Activated T-cell treated with anti-CD3 and anti-CD28 coated beads for 1 hour (primary cell): ENCODE measurements around the gene PCDHA12.
"Not testable (repeated sequence)": the region's sequence is repeated elsewhere in the genome, so short reads cannot be mapped to it uniquely, and the experiment has no call there.

Experiments used
- DNase-seq: peaks from one replicate; pipeline ENCODE4 v3.0.0-alpha.2; 2020; ENCODE audit warnings: low read depth

Gene PCDHA12, protein sequence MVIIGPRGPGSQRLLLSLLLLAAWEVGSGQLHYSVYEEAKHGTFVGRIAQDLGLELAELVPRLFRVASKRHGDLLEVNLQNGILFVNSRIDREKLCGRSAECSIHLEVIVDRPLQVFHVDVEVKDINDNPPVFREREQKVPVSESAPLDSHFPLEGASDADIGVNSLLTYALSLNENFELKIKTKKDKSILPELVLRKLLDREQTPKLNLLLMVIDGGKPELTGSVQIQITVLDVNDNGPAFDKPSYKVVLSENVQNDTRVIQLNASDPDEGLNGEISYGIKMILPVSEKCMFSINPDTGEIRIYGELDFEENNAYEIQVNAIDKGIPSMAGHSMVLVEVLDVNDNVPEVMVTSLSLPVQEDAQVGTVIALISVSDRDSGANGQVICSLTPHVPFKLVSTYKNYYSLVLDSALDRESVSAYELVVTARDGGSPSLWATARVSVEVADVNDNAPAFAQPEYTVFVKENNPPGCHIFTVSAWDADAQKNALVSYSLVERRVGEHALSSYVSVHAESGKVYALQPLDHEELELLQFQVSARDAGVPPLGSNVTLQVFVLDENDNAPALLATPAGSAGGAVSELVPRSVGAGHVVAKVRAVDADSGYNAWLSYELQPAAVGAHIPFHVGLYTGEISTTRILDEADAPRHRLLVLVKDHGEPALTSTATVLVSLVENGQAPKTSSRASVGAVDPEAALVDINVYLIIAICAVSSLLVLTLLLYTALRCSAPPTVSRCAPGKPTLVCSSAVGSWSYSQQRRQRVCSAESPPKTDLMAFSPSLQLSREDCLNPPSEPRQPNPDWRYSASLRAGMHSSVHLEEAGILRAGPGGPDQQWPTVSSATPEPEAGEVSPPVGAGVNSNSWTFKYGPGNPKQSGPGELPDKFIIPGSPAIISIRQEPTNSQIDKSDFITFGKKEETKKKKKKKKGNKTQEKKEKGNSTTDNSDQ

DNA sequence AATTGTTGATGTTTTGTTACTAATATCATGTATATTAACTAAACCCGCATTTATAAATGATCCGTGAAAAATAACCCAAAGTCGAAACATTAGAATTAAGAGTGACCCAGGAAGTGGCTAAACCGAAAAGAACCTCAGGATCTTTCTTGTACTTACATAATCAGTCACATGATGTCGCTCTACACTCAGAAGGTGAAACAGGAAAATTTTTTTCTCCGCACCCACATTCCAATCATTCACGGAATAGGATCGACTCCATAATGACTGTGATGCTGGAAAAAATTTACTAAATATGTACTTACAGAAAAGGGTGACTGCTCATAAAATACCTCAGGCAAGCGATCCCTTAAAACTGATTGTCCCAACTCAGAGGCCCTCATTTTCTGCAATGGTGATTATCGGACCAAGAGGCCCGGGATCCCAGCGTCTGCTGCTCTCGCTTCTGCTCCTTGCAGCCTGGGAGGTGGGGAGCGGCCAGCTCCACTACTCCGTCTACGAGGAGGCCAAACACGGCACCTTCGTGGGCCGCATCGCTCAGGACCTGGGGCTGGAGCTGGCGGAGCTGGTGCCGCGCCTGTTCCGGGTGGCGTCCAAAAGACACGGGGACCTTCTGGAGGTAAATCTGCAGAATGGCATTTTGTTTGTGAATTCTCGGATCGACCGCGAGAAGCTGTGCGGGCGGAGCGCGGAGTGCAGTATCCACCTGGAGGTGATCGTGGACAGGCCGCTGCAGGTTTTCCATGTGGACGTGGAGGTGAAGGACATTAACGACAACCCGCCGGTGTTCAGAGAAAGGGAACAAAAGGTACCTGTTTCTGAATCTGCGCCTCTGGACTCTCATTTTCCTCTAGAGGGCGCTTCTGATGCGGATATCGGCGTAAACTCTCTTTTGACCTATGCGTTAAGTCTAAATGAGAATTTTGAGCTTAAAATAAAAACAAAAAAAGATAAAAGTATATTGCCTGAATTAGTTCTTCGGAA lies at the start of gene PCDHA12:
Gene PCDHA12 (plus strand): TSS at position 224 of the 981 bp plus-strand sequence. CDS start 165 bp downstream, at position 389.
- DNase-seq = no peak

DNA sequence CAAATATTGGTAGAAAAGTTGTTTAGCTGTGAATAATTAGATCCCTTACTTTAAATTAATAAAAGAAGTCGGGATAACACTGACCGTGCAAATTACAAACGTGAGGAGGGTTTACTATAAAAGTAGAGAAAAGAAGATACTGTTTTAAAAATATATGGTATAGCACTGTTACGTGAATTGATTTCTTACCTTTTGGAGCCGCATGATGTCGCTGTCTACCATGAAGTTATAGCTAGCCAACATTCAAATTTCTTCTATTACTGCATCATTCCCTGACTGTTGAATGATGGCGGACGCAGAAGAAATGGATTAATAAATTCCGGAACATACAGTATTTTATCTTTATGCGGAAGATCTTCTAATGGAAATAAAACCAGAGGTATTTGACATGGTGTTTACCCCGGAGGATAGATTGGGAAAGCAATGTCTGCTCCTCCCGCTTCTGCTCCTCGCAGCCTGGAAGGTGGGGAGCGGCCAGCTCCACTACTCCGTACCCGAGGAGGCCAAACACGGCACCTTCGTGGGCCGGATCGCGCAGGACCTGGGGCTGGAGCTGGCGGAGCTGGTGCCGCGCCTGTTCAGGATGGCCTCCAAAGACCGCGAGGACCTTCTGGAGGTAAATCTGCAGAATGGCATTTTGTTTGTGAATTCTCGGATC lies 47.3 kb upstream of the PCDHA12 start, which contains the start of gene PCDHA6:
Gene PCDHA6 (plus strand): TSS at position 257 of the 658 bp plus-strand sequence. CDS start 132 bp downstream, at position 389.
- DNase-seq = no peak

DNA sequence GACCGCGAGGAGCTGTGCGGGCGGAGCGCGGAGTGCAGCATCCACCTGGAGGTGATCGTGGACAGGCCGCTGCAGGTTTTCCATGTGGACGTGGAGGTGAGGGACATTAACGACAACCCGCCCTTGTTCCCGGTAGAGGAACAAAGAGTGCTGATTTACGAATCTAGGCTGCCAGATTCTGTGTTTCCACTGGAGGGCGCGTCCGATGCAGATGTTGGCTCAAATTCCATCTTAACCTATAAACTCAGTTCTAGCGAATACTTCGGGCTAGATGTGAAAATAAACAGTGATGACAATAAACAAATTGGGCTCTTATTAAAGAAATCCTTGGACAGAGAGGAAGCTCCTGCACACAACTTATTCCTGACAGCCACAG lies 46.8 kb upstream of the PCDHA12 start:
- DNase-seq = no peak

DNA sequence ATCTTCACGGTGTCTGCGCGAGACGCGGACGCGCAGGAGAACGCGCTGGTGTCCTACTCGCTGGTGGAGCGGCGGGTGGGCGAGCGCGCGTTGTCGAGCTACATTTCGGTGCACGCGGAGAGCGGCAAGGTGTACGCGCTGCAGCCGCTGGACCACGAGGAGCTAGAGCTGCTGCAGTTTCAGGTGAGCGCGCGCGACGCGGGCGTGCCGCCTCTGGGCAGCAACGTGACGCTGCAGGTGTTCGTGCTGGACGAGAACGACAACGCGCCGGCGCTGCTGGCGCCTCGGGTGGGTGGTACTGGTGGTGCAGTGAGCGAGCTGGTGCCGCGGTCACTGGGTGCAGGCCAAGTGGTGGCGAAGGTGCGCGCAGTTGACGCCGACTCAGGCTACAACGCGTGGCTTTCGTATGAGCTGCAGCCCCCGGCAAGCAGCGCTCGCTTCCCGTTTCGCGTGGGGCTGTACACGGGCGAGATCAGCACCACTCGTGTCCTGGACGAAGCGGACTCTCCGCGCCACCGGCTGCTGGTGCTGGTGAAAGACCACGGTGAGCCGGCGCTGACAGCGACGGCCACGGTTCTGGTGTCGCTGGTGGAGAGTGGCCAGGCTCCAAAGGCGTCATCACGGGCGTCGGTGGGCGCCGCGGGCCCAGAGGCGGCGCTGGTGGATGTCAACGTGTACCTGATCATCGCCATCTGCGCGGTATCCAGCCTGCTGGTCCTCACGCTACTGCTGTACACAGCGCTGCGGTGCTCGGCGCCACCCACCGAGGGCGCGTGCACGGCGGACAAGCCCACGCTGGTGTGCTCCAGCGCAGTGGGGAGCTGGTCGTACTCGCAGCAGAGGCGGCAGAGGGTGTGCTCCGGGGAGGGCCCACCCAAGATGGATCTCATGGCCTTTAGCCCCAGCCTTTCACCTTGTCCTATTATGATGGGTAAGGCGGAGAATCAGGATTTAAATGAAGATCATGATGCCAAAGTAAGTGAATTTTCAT lies 45.3 kb upstream of the PCDHA12 start:
- DNase-seq = not testable (repeated sequence)

DNA sequence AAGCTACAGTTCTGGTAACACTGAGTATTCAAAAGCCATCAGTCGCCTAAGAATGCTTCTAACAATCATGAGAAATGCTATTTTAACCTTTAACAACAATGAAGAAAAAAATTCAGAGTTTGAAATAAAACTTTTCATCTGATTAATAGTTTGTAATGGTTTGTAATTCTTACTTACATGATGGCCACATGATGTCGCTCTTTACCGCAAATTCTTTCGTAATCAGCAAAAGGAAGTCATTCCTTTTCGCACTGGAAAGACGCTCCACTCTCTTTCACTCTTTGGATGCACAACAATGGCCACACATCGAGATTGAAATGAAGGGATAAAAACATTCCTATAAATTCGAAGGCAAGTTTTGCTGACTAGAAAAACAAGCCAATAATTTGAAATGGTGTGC lies 41.1 kb upstream of the PCDHA12 start, which contains the start of gene PCDHA7:
Gene PCDHA7 (plus strand): TSS at position 277 of the 400 bp plus-strand sequence. CDS start 115 bp downstream, at position 392.
- DNase-seq = no peak

DNA sequence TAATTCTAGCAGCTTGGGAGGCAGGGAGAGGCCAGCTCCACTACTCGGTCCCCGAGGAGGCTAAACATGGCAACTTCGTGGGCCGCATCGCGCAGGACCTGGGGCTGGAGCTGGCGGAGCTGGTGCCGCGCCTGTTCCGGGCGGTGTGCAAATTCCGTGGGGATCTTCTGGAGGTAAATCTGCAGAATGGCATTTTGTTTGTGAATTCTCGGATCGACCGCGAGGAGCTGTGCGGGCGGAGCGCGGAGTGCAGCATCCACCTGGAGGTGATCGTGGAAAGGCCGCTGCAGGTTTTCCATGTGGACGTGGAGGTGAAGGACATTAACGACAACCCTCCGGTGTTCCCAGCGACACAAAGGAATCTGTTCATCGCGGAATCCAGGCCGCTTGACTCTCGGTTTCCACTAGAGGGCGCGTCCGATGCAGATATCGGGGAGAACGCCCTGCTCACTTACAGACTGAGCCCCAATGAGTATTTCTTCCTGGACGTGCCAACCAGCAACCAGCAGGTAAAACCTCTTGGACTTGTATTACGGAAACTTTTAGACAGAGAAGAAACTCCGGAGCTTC lies 40.6 kb upstream of the PCDHA12 start:
- not testable (repeated sequence) for DNase-seq

DNA sequence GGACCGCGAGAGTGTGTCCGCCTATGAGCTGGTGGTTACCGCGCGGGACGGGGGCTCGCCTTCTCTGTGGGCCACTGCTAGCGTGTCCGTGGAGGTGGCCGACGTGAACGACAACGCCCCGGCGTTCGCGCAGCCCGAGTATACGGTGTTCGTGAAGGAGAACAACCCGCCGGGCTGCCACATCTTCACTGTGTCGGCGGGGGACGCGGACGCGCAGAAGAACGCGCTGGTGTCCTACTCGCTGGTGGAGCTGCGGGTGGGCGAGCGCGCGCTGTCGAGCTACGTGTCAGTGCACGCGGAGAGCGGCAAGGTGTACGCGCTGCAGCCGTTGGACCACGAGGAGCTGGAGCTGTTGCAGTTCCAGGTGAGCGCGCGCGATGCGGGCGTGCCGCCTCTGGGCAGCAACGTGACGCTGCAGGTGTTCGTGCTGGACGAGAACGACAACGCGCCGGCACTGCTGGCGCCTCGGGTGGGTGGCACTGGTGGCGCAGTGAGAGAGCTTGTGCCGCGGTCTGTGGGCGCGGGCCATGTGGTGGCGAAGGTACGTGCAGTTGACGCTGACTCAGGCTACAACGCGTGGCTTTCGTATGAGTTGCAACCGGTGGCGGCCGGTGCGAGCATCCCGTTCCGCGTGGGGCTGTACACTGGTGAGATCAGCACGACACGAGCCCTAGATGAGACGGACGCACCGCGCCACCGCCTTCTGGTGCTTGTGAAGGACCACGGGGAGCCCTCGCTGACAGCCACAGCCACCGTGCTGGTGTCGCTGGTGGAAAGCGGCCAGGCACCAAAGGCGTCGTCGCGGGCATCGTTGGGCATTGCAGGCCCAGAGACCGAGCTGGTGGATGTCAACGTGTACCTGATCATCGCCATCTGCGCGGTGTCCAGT lies 39.2 kb upstream of the PCDHA12 start:
- DNase-seq = no peak

DNA sequence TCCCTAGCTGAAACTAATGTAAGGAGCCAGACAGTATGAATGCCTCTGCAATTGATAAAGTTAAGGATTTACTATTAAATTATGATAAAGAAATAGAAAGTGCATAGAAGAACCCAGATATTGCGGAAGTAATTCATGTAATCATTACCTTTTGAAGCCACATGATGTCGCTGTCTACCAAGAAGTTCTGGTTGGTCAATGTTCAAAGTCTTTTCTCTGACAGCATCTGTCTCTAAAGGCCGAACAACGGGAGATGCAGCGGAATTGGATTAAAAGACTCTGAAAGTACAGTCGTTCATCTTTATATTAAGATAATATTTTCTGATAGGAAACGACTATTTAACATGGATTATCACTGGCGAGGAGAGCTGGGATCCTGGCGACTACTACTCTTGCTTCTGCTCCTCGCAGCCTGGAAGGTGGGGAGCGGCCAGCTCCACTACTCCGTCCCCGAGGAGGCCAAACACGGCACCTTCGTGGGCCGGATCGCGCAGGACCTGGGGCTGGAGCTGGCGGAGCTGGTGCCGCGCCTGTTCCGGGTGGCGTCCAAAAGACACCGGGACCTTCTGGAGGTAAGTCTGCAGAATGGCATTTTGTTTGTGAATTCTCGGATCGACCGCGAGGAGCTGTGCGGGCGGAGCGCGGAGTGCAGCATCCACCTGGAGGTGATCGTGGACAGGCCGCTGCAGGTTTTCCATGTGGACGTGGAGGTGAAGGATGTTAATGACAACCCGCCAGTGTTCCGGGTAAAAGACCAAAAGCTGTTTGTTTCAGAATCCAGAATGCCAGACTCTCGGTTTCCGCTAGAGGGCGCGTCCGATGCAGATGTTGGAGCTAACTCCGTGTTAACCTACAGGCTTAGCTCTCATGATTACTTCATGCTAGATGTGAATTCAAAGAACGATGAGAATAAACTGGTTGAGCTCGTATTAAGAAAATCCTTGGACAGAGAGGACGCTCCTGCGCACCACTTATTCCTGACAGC lies 33.8 kb upstream of the PCDHA12 start, which contains the start of gene PCDHA8:
Gene PCDHA8 (plus strand): TSS at position 210 of the 985 bp plus-strand sequence. CDS start 135 bp downstream, at position 345.
- DNase-seq = no peak

DNA sequence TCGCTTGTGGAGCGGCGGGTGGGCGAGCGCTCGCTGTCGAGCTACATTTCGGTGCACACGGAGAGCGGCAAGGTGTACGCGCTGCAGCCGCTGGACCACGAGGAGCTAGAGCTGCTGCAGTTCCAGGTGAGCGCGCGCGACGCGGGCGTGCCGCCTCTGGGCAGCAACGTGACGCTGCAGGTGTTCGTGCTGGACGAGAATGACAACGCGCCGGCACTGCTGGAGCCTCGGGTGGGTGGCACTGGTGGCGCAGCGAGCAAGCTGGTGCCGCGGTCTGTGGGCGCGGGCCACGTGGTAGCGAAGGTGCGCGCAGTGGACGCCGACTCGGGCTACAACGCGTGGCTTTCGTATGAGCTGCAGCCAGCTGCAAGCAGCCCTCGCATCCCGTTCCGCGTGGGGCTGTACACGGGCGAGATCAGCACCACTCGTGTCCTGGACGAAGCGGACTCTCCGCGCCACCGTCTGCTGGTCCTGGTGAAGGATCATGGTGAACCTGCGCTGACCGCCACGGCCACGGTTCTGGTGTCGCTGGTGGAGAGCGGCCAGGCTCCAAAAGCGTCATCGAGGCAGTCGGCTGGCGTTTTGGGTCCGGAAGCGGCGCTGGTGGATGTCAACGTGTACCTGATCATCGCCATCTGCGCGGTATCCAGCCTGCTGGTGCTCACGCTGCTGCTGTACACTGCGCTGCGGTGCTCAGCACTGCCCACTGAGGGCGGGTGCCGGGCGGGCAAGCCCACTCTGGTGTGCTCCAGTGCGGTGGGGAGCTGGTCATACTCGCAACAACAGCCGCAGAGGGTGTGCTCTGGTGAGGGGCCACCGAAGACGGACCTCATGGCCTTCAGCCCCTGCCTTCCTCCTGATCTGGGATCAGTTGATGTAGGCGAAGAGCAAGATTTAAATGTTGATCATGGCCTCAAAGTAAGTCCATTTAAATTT lies 32.0 kb upstream of the PCDHA12 start:
- DNase-seq = no peak

DNA sequence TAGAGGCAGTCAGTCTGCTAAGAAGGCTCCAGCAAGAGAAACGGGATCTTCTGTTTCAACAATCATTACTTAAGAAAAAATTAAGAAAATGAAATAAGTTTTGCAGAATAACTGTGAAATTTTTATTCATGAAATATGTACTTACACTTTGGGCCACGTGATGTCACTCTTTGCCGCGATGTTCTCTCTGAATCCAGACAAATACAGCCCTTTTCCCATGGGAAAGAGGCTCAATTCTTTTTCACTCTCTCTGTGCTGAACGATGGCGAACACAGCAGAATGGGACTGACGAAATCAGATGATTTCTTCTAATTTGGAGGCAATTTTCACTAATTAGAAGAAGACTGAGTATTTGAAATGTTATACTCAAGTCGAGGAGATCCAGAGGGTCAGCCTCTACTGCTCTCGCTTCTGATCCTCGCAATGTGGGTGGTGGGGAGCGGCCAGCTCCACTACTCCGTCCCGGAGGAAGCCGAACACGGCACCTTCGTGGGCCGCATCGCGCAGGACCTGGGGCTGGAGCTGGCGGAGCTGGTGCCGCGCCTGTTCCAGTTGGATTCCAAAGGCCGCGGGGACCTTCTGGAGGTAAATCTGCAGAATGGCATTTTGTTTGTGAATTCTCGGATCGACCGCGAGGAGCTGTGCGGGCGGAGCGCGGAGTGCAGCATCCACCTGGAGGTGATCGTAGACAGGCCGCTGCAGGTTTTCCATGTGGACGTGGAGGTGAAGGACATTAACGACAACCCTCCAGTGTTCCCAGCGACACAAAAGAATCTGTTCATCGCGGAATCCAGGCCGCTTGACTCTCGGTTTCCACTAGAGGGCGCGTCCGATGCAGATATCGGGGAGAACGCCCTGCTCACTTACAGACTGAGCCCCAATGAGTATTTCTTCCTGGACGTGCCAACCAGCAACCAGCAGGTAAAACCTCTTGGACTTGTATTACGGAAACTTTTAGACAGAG lies 26.7 kb upstream of the PCDHA12 start, which contains the start of gene PCDHA9:
Gene PCDHA9 (plus strand): TSS at position 244 of the 964 bp plus-strand sequence. CDS start 114 bp downstream, at position 358.
- DNase-seq = not testable (repeated sequence)

DNA sequence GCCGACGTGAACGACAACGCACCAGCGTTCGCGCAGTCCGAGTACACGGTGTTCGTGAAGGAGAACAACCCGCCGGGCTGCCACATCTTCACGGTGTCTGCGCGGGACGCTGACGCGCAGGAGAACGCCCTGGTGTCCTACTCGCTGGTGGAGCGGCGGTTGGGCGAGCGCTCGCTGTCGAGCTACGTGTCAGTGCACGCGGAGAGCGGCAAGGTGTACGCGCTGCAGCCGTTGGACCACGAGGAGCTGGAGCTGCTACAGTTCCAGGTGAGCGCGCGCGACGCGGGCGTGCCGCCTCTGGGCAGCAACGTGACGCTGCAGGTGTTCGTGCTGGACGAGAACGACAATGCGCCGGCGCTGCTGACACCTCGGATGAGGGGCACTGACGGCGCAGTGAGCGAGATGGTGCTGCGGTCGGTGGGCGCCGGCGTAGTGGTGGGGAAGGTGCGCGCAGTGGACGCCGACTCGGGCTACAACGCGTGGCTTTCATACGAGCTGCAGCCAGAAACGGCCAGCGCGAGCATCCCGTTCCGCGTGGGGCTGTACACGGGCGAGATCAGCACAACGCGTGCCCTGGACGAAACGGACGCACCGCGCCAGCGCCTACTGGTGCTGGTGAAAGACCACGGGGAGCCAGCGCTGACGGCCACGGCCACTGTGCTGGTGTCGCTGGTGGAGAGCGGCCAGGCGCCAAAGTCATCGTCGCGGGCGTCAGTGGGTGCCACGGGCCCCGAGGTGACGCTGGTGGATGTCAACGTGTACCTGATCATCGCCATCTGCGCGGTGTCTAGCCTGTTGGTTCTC lies 25.1 kb upstream of the PCDHA12 start:
- not testable (repeated sequence) for DNase-seq

DNA sequence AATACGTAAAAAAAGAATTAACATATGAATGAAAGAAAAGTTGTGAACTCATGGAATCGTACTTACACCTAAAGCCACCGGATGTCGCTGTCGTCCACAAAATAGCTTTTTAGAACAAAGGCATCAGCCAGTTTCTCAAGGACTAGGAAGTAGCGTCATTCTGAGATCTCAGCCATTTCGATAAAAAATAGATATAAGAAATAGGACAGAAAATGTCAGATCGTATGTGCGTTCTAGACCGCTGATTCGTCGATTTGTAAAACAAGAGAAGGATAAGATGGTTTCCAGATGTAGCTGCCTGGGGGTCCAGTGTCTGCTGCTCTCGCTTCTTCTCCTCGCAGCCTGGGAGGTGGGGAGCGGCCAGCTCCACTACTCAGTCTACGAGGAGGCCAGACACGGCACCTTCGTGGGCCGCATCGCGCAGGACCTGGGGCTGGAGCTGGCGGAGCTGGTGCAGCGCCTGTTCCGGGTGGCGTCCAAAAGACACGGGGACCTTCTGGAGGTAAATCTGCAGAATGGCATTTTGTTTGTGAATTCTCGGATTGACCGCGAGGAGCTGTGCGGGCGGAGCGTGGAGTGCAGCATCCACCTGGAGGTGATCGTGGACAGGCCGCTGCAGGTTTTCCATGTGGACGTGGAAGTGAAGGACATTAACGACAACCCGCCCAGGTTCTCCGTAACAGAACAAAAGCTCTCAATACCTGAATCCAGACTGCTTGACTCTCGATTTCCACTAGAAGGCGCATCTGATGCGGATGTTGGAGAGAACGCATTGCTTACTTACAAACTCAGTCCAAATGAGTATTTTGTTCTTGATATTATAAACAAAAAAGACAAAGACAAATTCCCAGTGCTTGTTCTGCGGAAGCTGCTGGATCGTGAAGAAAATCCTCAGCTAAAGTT lies 19.1 kb upstream of the PCDHA12 start, which contains the start of gene PCDHA10:
Gene PCDHA10 (plus strand): TSS at position 126 of the 903 bp plus-strand sequence. CDS start 152 bp downstream, at position 278.
- no peak for DNase-seq
